Thymus (tissue), 14 donors: ENCODE results near the gene LRRIQ3. TPM values are rescaled to one million over a fixed set of nuclear protein-coding genes. Genes with fewer than 3 reads are reported as not detected.

Source experiments
- DNase-seq, 9 donors: peaks; one replicate each; pipeline ENCODE4 v3.0.0-alpha.2; 2013; ENCODE audit warnings: low spot score in 9 of 9, low read depth in 6 of 9, missing footprints in 1 of 9
- H3K27ac ChIP-seq, 2 donors: one replicate each; pipeline ENCODE4 v1.5.1; 2013; ENCODE audit warnings: control low read depth in 1 of 2, low read depth in 1 of 2, low read length in 1 of 2, mild to moderate bottlenecking in 1 of 2, moderate library complexity in 1 of 2
- H3K27me3 ChIP-seq, 2 donors: one replicate each; pipeline ENCODE4 v1.5.1; 2013; ENCODE audit warnings: low read length in 1 of 2; ENCODE audit not compliant: control insufficient read depth in 2 of 2, insufficient read depth in 1 of 2
- H3K36me3 ChIP-seq, 2 donors: one replicate each; pipeline ENCODE4 v1.5.1; 2013; ENCODE audit warnings: low read length in 1 of 2, mild to moderate bottlenecking in 1 of 2, moderate library complexity in 1 of 2; ENCODE audit not compliant: control insufficient read depth in 2 of 2, insufficient read depth in 2 of 2
- H3K4me1 ChIP-seq, 2 donors: one replicate each; pipeline ENCODE4 v1.5.1; 2013; ENCODE audit warnings: low read length in 2 of 2; ENCODE audit not compliant: control insufficient read depth in 2 of 2, insufficient read depth in 2 of 2
- H3K4me3 ChIP-seq, 2 donors: one replicate each; pipeline ENCODE4 v1.5.1; 2013; ENCODE audit warnings: low read length in 2 of 2, control low read depth in 1 of 2, mild to moderate bottlenecking in 1 of 2
- H3K9me3 ChIP-seq, 2 donors: one replicate each; pipeline ENCODE4 v1.5.1; 2013; ENCODE audit warnings: low read length in 1 of 2, mild to moderate bottlenecking in 1 of 2; ENCODE audit not compliant: control insufficient read depth in 2 of 2, insufficient read depth in 1 of 2
- WGBS: extraction: QIAGEN DNeasy Blood & Tissue Kit; methylation state at CpG from one replicate; pipeline ENCODE4 v1.1.7; 2013; 5-methylcytosine and 5-hydroxymethylcytosine counted together
- long read RNA-seq, 10 donors: transcript quantifications; one replicate each; lab custom pipeline, GENCODE V29; 2026
- polyA plus RNA-seq: library from polyadenylated mRNA; stranded (reverse); fragments of 200-250 nt; gene quantifications from one replicate; pipeline ENCODE4 v1.2.3, GENCODE V29; 2013
- total RNA-seq: library from RNA; stranded (reverse); fragments of 120-200 nt; gene quantifications from one replicate; pipeline ENCODE4 v1.2.4, GENCODE V29; 2013
- donor health status: healthy.

Gene LRRIQ3
- total RNA-seq (1.4 TPM), polyA plus RNA-seq (1.3 TPM)
- long read RNA-seq, donor 1 = 0 reads
- long read RNA-seq, donor 2 = 0 reads
- long read RNA-seq, donor 3, partial matches to known transcripts = 7 of 8 reads
- long read RNA-seq, donor 3, other reads (novel, unspliced or antisense) = 0 of 8 reads
- long read RNA-seq, donor 4 = 0 reads
- long read RNA-seq, donor 5 = 0 reads
- long read RNA-seq, donor 6 = 0 reads
- long read RNA-seq, donor 7 = 0 reads
- long read RNA-seq, donor 8 = 0 reads
- long read RNA-seq, donor 9 = 0 reads
- long read RNA-seq, donor 10 = 0 reads

DNA sequence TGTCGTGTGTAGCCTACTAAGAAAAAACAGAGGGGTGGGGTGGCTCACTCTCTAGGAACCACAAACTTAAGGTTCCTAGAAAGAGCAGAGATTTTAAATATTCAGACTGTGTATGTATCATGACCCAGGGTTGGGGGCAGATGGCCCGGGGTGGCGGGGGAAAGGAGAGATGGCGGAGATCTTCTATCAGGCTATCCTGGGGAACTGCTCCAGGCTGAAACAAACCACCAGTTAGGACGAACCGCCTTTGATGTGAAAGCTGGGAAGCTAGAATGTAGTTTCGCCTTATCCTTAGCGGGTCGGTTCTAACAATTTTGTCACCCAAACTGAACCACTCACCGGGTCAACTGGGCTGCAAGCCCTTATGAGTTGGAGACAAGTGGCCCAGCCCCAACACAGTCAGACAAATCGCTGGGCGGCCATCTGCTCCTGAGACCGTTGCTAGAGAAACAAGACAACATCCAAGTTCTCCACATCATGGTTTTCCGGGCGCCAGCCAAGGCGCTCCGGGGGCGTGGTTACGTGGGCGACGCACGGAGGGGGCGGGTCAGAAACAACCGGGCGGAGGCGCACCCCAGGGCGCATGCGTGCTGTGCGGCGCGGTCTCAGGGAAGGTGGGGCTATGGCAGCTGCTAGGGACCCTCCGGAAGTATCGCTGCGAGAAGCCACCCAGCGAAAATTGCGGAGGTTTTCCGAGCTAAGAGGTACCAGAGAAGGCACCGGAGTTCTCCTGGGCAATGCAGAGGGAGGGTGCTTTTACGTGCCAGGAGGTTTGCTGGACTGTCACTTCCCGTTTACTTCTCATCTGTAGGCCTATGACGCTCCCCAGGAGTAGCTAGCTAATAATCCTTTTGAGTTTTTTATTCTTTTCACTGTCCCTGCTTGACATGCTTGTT is at the start of gene LRRIQ3, which contains the start of gene FPGT:
TSS of gene LRRIQ3 (minus strand) at position 520 of the 896 bp plus-strand sequence. CDS start 14,492 bp downstream, outside the sequence.
TSS of gene FPGT (plus strand) at position 586 of the 896 bp plus-strand sequence. CDS start at position 623, 37 bp downstream.
- Histone ChIP-seq H3K4me3 (peak within 1 kb of the TSS; percentile 49 to 54), H3K4me1 (peaks cover 0 to 4% of the 10 kb centered on the region in 2 donors), H3K27ac (peak within 1 kb of the TSS; percentile 67 to 90), H3K27me3 (no peaks in the 10 kb centered on the region), H3K9me3 (no peaks in the 10 kb centered on the region), H3K36me3 (peaks cover 0 to 3% of the 10 kb centered on the region in 2 donors)
- 5% methylated on average over 41 of the region's 41 CpGs for WGBS
- peak; percentile 90 to 98 (median 92) for DNase-seq

GRCh38 chr1:74246315-74246714 is 48.3 kb upstream of the LRRIQ3 start:
- no peak for DNase-seq
- Histone ChIP-seq H3K4me3 (no peak overlapping the region), H3K36me3 (no peaks in the 10 kb centered on the region), H3K9me3 (peaks cover 3 to 6% of the 10 kb centered on the region in 2 donors), H3K4me1 (no peaks in the 10 kb centered on the region), H3K27me3 (no peaks in the 10 kb centered on the region), H3K27ac (no peak overlapping the region)
- 90% methylated on average over 2 of the region's 2 CpGs for WGBS

GRCh38 chr1:74245168-74245772 is 47.3 kb upstream of the LRRIQ3 start:
- WGBS = 22% methylated on average over 2 of the region's 2 CpGs
- Histone ChIP-seq H3K4me3 (no peak overlapping the region), H3K36me3 (no peaks in the 10 kb centered on the region), H3K27ac (no peak overlapping the region), H3K9me3 (peaks cover 3 to 6% of the 10 kb centered on the region in 2 donors), H3K4me1 (no peaks in the 10 kb centered on the region), H3K27me3 (no peaks in the 10 kb centered on the region)
- no peak for DNase-seq

DNA sequence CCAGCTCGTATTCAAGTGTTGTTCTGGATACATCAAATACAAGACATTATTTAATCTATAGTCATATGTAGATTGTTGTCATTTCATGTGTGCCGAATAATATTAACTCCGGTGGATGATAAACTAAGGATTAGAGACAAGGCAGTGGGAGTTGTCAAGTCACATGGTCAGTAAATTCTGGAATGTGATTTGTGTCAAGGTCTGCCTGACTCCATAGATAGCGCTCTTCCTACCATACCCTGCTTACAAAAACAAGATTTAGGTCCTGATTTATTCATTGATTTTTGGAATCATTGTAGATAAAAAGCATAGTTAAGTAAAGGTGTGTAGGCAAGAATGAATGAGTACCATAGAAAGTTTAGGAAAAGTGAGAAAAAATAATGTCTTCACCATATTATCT is 39.8 kb upstream of the LRRIQ3 start:
- Histone ChIP-seq H3K9me3 (no peaks in the 10 kb centered on the region), H3K27ac (no peak overlapping the region), H3K36me3 (no peaks in the 10 kb centered on the region), H3K4me3 (no peak overlapping the region), H3K27me3 (no peaks in the 10 kb centered on the region), H3K4me1 (no peaks in the 10 kb centered on the region)
- DNase-seq = no peak
- WGBS = 97% methylated on average over 4 of the region's 4 CpGs

- WGBS = 87% methylated on average over 1 of the region's 1 CpG
These were observed 39.1 kb upstream of the LRRIQ3 start for GRCh38 chr1:74237035-74237434.

GRCh38 chr1:74236440-74236839 is 38.5 kb upstream of the LRRIQ3 start:
- DNase-seq = no peak
- 97% methylated on average over 3 of the region's 3 CpGs for WGBS
- Histone ChIP-seq H3K4me3 (no peak overlapping the region), H3K9me3 (no peaks in the 10 kb centered on the region), H3K4me1 (no peaks in the 10 kb centered on the region), H3K27me3 (no peaks in the 10 kb centered on the region), H3K27ac (no peak overlapping the region), H3K36me3 (no peaks in the 10 kb centered on the region)

More at GRCh38 chr1:74237035-74237434, 39.1 kb upstream of the LRRIQ3 start:
- Histone ChIP-seq H3K27me3 (no peaks in the 10 kb centered on the region), H3K4me1 (no peaks in the 10 kb centered on the region), H3K9me3 (no peaks in the 10 kb centered on the region), H3K4me3 (no peak overlapping the region), H3K27ac (no peak overlapping the region), H3K36me3 (no peaks in the 10 kb centered on the region)
- DNase-seq = no peak

GRCh38 chr1:74235153-74235552 is 37.2 kb upstream of the LRRIQ3 start, which contains the start of gene TNNI3K:
TNNI3K (plus strand) TSS chr1:74235387; CDS start chr1:74235452, 65 bp downstream.
- H3K4me1 ChIP-seq = no peaks in the 10 kb centered on the region
- WGBS = 94% methylated on average over 2 of the region's 2 CpGs
- H3K4me3 ChIP-seq = no peak within 1 kb of the TSS
- H3K27ac ChIP-seq = no peak within 1 kb of the TSS
- DNase-seq = no peak
- no peaks in the 10 kb centered on the region for H3K9me3 ChIP-seq
- no peaks in the 10 kb centered on the region for H3K36me3 ChIP-seq
- H3K27me3 ChIP-seq = no peaks in the 10 kb centered on the region

DNA sequence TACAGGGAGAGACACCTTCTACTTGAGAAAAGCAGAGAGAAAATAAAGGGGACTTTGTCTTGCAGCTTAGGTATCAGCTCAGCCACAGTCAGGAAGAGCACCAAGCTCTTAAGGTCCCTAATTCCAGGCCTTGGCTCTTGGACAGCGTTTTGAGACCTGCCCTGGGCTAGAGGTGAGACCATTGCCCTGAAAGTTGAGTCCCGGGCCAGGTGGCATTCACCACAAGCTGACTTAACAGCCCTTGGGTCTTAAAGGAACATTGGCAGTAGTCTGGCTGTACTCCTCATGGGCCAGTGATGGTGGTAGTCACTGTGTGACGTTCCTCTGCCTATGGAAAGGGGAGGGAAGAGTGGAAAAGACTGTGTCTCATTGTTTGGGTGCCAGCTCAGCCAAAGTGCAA is 25.5 kb upstream of the LRRIQ3 start:
- Histone ChIP-seq H3K27me3 (no peaks in the 10 kb centered on the region), H3K9me3 (peaks cover 2 to 5% of the 10 kb centered on the region in 2 donors), H3K4me3 (no peak overlapping the region), H3K4me1 (no peaks in the 10 kb centered on the region), H3K27ac (no peak overlapping the region), H3K36me3 (no peaks in the 10 kb centered on the region)
- DNase-seq = no peak
- 78% methylated on average over 3 of the region's 3 CpGs for WGBS
